Measurements from ENCODE around the gene GRM7.

DNA sequence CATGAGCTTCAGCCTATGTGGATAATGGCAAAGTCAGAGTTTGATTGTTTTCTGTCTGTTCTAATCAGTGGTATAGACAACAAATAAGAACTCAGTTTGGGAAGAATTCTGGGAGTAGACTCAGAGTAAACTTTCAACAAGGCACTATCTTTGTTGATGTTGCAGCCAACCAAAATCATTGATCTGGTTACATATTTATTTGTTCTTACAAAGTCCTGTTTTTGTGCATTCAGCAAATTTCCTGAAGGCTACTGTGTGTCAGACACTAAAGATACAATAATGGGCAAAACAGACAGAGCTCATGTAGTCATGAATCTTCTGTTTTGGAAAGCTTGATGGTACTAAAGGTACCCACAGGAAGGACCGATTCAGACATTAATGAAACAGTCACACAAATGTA is 55.0 kb downstream of the GRM7 start:
- TF ChIP-seq POLR2A (IDR thresholded peaks at IDR 0.05) = no peak
- TF ChIP-seq CTCF (IDR thresholded peaks at IDR 0.05) = no peak
